Left renal pelvis (tissue), 4 donors: ENCODE data around the gene GPAM. TPM values are rescaled to one million over a fixed set of nuclear protein-coding genes. Genes with fewer than 3 reads are reported as not detected.
"Not testable (repeated sequence)": the region's sequence is repeated elsewhere in the genome, so short reads cannot be mapped to it uniquely, and the experiment has no call there.

Source experiments
- DNase-seq, 4 donors: peaks; one replicate each; pipeline ENCODE4 v3.0.0-alpha.2; 2013; ENCODE audit warnings: low read depth in 4 of 4, low spot score in 3 of 4
- polyA plus RNA-seq, 4 donors: library from polyadenylated mRNA; unstranded; fragments of 120-200 nt; gene quantifications; one replicate each; pipeline ENCODE4 v1.2.1, GENCODE V29; 2013; ENCODE audit not compliant: insufficient read length in 4 of 4

GPAM gene
- polyA plus RNA-seq: 10 to 100 TPM; 15.9 to 19.7 (median 16.4) TPM

GRCh38 chr10:112183329-112184051, at the start of gene GPAM:
TSS of gene GPAM (minus strand) at chr10:112183765. CDS start at chr10:112181784, 1,981 bp downstream.
- DNase-seq: peak; percentile 80 to 91 (median 82)

GRCh38 chr10:112232670-112233069, 49.1 kb upstream of the GPAM start:
- DNase-seq: no peak

- DNase-seq: no peak
Measured at GRCh38 chr10:112231602-112232400, 48.2 kb upstream of the GPAM start.

- DNase-seq: no peak
Measured at GRCh38 chr10:112230325-112230988, 46.9 kb upstream of the GPAM start.

- DNase-seq: no peak
Measured at GRCh38 chr10:112229901-112230300, 46.3 kb upstream of the GPAM start.

- DNase-seq: no peak
Measured at GRCh38 chr10:112229096-112229495, 45.5 kb upstream of the GPAM start.

GRCh38 chr10:112228366-112229088, 45.0 kb upstream of the GPAM start:
- DNase-seq: not testable (repeated sequence)

- DNase-seq: no peak
Measured at GRCh38 chr10:112227331-112227987, 43.9 kb upstream of the GPAM start.

- DNase-seq: no peak
Measured at GRCh38 chr10:112226439-112227248, 43.1 kb upstream of the GPAM start.

- DNase-seq: no peak
Measured at GRCh38 chr10:112225771-112226438, 42.3 kb upstream of the GPAM start.

GRCh38 chr10:112224933-112225529, 41.5 kb upstream of the GPAM start:
- no peak for DNase-seq

GRCh38 chr10:112223725-112224124, 40.2 kb upstream of the GPAM start:
- DNase-seq: no peak

GRCh38 chr10:112222799-112223198, 39.2 kb upstream of the GPAM start:
- no peak for DNase-seq

- DNase-seq: no peak
Measured at GRCh38 chr10:112221545-112221944, 38.0 kb upstream of the GPAM start.

GRCh38 chr10:112218960-112219359, 35.4 kb upstream of the GPAM start:
- DNase-seq: no peak

GRCh38 chr10:112218036-112218390, 34.4 kb upstream of the GPAM start:
- DNase-seq: no peak

- DNase-seq: no peak
Measured at GRCh38 chr10:112217386-112218035, 33.9 kb upstream of the GPAM start.

GRCh38 chr10:112216966-112217365, 33.4 kb upstream of the GPAM start:
- DNase-seq: no peak
